ENCODE measurements around the gene TEAD1.

- TF ChIP-seq REST (IDR thresholded peaks at IDR 0.05; ENCODE audit: insufficient read depth in 1 of 2, low read depth in 2 of 2, low read length in 2 of 2) (no peak), POLR2AphosphoS5 (IDR thresholded peaks at IDR 0.05; ENCODE audit: low read depth, low read length) (no peak), TAF1 (IDR thresholded peaks at IDR 0.05; ENCODE audit: borderline replicate concordance, insufficient read depth, low read length) (no peak), SIN3A (IDR thresholded peaks at IDR 0.05; ENCODE audit: borderline replicate concordance, insufficient read depth, low read length) (no peak), FOXP2 (optimal IDR thresholded peaks at IDR 0.05; ENCODE audit: borderline replicate concordance, extremely low read depth, extremely low read length, insufficient read depth) (no peak)
Observed at GRCh38 chr11:12743834-12744449, 69.7 kb downstream of the TEAD1 start.
